Femur (tissue), 1 donor: ENCODE results near the gene LNPEP.
A peak's percentile ranks its signal among the peaks of the same experiment; 100 is the strongest.

Source experiments
- DNase-seq: peaks from one replicate; pipeline ENCODE4 v3.0.0-alpha.2; 2017

LNPEP gene

DNA sequence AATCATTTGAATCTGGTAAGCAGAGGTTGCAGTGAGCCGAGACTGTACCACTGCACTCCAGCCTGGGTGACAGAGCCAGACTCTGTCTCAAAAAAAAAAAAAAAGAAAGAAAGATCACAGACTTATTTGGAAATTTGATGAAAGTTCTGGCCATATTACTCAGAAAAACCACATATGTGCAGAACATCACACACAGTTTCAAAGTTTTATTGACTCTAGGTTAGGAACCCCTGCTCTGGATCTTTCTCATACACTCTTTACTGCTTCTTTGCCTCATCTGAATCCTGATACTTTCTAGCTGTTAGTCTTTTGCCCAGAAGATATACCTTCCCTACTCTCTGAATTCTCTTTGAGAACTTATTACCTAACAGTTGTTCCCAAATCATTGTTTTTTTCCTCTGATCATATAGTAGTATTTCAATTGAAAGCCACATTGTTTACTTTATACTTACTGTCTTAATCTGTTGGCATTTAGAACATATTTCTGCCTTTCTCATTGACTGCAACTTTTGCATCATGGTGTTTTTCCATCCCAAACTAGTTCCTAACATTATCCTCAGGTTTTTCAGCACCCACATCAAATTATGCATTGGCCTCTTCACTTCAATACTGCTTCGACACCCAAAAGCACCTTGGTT is 68.7 kb downstream of the LNPEP start:
- no peak for DNase-seq

DNA sequence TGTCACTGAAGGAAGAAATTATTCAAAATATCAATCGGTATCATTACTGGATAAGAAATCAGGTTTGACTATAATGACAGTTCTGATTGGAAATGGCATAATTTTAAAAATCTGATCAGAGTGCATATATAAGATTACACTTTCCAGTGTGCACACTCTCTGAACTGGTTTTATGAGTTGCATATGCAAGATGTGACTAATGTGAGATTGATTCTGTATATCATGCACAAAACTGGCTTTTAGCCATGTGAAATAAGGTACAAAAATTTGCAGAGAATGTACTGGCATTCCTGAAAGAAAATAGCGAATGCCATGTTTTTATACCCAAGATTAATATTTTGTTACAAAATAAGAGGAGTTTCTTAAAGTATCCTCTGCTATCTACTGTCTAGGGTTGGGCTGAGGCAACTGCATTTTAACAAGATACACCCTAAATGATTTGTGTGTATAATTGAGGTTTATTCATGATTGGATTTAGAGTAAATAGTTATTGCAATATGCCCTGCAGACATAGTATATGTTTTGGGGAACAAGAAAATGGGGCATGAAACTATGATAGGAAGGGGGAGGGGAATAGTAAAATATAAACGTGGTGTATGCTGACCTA is 70.7 kb downstream of the LNPEP start:
- DNase-seq = no peak

GRCh38 chr5:97009212-97009898 is 73.5 kb downstream of the LNPEP start:
- no peak for DNase-seq

GRCh38 chr5:97009921-97010320 is 74.0 kb downstream of the LNPEP start:
- no peak for DNase-seq

DNA sequence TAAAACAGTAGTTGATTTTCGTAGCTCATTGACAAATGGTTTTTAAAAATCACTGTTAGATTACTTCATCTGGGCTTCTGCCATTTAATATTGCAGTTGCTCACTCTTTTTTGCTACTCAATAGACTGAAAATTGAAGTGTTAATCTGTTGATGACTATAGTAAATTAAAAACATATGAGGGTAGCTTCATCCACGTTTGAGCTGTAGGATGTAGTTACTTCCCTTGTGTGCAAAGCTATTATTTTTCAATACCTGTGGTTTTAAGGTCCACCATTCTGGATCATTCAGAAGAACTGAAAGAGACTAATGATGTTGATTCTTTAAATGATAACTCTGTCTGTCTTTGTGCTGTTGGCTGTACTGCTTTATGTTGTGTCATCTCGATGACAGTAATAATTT is 74.7 kb downstream of the LNPEP start:
- no peak for DNase-seq

DNA sequence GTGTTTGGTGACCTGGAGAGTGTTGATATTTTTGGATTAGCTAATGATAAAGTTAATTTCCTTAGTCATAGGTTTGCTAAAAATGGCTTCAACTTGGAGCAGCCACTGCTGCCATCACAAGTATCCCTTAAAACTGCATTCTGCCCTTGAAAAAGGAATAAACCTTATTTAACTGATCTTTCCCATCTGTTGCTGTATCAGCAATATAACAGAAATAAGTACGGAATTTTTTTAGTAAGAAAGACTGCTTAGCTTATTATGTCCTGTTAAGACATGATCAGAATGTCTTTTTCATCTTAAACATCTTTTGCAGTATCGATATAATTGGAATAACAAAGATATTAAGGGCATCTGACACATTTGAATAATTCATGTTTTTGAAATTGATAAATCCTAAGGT is 75.7 kb downstream of the LNPEP start:
- DNase-seq = no peak

- no peak for DNase-seq
Measured at GRCh38 chr5:97019435-97020117, 83.7 kb downstream of the LNPEP start.

DNA sequence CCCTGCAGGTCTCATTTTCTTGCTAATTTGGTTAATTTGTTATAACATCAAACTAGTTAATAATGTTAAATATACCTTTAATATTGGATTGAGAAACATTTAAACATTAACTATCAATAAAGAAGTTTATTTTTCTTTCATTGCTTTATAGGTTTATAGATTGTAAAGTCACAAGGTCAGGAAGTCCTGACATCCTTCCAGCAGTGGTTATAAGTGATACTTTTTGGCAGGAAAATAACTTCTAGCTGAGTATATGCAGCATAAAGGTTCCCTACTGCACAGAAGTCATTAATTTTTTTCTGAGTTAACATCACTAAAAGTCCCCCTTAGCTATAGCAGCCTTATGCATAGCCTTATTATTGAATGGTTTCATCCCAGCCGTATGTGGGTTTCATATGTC is 85.5 kb downstream of the LNPEP start:
- DNase-seq = no peak

- DNase-seq = no peak
Measured at GRCh38 chr5:97022898-97023297, 87.0 kb downstream of the LNPEP start.

DNA sequence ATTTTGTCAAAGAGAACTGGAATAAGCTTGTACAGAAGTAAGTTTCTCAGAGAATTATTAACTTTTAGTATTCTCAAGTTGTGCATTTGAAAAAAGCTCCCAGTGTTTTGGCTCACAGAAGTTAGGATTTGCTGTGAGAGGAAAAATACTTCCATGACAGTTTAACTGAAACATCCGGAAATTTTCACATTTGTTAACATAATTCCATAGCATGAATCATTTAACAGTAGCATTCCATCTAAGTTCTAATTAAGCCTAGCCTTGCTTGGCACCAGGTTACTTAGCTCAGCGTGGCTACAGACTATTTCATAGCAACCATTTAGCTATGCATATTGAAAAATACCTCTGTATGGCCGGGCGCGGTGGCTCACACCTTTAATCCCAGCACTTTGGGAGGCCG is 90.8 kb downstream of the LNPEP start:
- DNase-seq = no peak

- DNase-seq = no peak
Measured at GRCh38 chr5:97037819-97038218, 101.9 kb downstream of the LNPEP start.

- no peak for DNase-seq
Measured at GRCh38 chr5:97041239-97041638, 105.4 kb downstream of the LNPEP start.

DNA sequence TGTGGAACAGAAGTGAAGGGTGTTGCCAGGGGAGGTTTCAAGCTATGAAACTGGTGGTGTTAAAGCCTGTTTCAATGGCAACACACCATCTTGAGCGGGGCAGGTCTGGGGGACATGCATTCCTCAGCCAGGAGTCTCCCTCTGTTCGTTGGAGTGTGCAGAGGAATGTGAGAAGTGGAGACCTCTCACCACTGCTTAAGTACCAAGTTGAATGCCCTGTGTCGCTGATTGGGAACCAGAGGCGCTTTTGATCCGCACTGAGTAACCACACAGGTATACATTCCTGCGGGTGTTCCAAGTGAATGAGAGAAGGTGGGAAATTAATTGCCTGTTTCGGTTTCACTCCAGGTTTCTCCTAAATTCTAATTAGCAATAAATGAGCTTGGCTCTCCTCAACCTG is 107.1 kb downstream of the LNPEP start:
- DNase-seq = no peak

DNA sequence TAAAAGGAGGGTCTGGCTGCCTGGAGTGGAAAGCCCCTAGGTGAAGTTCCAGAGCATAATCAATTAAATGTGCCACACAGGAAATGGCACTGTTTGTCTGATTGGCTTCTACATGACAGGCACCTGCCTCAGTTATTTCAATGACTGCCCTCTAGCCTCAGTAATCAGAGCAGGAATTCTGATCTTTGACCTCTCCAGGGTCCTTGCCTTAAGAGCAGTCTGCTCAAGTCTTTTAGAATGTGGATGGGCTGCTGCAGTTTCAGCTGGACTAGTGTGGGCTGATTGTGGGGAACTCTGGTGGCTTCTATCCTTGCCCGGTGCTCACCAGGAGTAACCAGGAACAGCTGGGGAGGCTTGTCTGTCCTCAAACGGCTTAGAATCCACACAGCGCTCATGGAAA is 107.6 kb downstream of the LNPEP start:
- DNase-seq = no peak

DNA sequence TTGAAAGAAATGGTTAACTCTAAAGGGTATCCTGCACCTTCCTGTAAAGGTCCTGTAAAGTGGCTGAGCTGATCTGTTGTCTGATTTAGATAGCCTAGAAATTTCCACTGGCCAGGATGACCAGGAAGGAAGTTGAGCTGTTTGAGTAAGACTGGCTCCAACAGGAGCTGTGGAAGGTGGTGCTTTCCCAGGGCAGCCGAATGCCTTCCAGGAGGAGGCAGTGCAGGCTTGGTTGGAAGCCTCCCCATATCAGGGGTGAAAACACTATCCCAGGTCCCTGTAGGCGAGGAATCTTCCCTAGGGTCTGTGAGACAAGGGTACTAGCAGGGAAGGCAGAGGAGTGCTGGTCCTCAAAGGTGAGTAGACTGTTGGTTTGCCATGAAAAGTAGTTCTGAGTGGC is 108.2 kb downstream of the LNPEP start:
- DNase-seq = no peak

- no peak for DNase-seq
Measured at GRCh38 chr5:97046270-97046982, 110.5 kb downstream of the LNPEP start.

DNA sequence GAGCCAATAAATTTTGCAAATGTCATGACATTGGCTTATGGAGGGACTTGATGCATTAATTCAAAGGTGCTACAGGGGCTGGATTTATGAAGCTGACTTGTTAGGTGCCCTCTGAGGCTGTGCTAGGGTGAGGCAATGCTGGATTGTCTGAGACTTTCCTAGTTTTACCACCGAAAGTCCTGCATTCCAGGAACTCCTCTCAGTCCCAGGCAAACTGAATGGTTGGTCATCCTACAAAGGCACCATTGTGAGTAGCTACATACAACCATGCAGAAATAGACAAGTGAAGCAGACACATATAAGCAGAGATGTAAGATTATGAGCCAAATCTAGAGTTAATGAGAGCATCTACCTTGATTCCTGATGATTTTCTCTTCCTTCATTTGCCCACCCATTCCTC is 111.2 kb downstream of the LNPEP start:
- no peak for DNase-seq

- no peak for DNase-seq
Measured at GRCh38 chr5:97049175-97049574, 113.3 kb downstream of the LNPEP start.

DNA sequence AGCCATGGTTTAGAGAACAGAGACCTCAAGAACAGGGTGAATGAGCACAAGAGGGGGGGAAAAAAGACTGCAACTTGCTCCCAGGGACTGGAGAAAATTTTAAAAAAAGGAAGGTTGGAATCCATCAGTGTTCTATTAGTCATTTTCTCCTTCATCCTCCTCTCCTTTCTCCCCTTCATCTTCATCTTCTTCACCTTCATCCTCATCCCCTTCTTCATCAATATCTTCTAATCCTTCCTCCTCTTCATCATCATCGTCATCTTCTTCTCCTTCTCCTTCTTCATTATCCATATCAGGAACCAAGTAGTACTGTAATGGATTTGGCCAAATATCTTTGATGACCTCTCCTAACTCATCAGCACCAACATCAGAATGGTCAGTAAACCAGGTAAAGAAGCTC is 120.4 kb downstream of the LNPEP start:
- no peak for DNase-seq

- DNase-seq = peak; percentile 44
Measured at GRCh38 chr5:97062046-97062445, 126.2 kb downstream of the LNPEP start.

- DNase-seq = no peak
Measured at GRCh38 chr5:97063251-97063650, 127.4 kb downstream of the LNPEP start.

GRCh38 chr5:97065475-97065874 is 129.6 kb downstream of the LNPEP start:
- no peak for DNase-seq

DNA sequence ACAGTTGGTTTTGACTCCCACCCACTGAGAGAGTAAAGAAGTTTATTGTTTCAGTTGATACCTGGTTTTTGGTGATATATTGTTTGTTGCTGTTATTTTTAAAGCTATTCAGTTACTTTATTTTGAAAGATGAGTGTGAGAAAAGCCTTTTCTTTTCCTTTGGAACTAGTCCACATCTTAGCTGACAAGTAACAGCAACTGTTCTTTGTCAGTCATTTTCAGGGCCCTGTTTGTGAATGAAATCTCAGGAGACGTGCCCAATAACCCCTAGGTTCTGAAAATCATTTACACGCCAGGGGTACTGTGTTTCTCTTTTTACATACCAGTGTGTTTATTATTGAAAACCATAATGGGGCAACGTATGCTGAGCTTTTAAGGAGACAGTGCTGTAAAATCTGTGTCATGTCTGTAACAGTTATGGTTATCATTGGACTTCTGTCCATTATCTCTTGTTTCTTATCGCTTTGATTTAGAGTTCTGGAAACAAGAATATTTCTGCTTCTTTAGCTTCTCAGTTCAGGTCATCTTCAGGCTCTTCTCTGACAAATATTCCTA is 131.5 kb downstream of the LNPEP start:
- no peak for DNase-seq
